GM19455 (cell line): ENCODE measurements around the gene ELAVL1.
"Not testable (repeated sequence)": the region's sequence is repeated elsewhere in the genome, so short reads cannot be mapped to it uniquely, and the experiment has no call there.

ENCODE experiments used
- ATAC-seq: cut with Tn5 transposase; IDR thresholded peaks from one replicate; pipeline ENCODE4 v1.9.1; 2021; ENCODE audit not compliant: unreplicated experiment

Gene ELAVL1

DNA sequence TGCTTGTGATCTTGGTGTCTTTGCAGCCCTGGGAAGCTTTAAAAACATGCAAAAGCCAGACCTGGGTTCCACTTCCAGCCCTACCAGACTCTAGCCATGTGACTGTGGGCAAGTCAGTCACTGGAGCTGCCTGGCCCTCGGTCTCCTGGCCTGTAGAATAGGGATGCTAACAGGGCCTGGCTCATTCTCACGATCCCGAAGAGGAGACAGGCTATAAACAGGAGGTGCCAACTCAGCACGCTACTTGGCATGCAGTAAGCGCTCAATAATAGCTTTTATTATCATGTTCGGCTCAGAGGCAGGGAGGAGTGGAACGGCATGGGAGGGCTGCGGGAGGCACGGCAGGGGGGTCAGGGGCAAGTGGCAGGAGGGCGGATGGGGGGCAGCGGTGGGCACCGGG lies 81.2 kb downstream of the ELAVL1 start:
- no peak for ATAC-seq

DNA sequence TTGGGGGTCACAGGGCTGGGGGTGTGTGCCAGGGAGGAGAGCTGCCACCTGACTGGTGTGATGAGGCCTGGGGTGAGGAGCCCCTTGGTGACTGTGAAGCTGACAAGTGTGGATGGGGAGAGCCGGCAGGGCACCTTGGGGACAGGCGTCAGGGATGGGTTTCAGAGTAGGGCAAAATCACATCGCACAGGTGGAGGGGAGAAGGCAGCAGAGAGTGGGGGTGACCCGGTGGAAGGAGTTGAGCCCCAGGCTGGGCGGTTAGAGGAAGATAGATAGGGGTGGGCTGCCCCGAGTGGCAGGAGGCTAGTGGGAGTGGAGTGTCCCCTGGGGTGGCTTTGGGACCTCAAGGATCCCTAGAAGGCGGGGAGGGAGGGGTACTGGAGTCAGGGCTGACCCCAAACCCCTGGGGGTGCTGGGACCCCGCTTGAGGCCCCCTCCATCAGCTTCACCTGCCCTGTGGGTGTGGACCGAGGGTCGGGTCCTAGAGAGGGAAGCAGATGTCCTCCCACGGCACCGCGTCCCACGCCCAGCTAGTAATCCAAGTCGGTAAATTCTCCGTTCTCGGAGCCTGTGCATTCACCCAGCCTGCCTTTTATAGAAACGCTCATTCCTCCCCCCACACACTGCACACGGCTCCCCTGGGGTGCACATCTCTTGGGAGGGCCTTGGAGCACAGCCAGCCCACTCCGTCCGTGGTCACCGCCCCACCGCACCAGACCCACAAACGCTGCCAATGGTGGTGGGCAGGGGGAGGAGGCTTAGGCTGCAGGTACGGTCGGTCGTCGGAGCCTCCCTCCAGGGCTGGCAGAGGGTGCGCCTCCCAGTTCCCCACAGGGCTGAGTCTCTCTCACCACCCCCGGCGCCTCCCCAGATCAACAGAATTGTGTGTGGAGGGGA lies 81.9 kb downstream of the ELAVL1 start:
- no peak for ATAC-seq

DNA sequence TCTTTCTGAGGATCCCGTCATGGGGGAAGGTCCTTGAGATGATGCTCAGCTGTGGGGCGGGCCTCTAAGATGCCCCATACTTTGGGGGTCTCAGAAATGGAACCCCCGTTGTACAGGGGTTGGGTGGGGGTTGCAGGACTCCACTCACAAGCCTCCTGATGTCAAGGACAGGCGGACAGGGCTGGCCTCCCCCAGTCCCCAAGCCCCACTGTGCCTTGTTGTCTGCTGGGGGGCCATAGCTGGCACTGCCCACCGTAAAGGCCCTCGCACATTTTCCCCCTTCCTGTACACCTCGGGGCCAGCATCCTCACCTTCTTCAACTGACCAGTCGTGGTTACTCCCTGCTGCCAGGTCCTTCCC lies 82.6 kb downstream of the ELAVL1 start:
- no peak for ATAC-seq

DNA sequence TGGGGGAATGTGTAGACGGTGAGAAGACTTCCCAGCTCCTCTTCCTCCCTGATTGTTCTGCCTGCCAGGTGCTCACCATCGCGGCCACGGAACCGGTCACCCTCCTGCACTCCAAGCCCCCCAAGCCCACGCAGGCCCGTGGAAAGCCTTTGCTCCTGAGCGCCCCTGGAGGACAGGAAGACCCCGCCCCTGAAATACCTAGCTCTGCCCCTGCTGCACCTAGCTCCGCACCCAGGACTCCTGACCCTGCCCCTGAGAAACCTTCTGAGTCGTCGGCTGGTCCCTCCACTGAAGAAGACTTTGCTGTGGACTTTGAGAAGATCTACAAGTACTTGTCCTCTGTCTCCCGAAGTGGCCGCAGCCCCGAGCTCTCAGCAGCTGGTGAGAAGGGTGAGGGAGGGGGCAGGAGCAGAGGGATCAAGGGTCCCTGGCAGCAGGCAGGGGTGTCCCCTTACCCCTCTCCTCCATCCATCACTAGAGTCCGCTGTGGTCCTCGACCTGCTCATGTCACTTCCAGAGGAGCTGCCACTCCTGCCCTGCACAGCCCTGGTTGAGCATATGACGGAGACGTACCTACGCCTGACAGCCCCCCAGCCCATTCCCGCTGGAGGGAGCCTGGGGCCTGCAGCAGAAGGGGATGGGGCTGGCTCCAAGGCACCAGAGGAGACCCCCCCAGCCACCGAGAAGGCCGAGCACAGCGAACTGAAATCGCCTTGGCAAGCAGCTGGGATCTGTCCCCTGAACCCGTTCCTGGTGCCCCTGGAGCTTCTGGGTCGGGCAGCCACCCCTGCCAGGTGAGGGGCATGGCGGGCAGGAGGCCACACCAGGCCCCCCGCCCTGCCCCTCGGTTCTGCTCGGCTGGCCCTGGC lies 83.2 kb downstream of the ELAVL1 start:
- ATAC-seq, result no peak

DNA sequence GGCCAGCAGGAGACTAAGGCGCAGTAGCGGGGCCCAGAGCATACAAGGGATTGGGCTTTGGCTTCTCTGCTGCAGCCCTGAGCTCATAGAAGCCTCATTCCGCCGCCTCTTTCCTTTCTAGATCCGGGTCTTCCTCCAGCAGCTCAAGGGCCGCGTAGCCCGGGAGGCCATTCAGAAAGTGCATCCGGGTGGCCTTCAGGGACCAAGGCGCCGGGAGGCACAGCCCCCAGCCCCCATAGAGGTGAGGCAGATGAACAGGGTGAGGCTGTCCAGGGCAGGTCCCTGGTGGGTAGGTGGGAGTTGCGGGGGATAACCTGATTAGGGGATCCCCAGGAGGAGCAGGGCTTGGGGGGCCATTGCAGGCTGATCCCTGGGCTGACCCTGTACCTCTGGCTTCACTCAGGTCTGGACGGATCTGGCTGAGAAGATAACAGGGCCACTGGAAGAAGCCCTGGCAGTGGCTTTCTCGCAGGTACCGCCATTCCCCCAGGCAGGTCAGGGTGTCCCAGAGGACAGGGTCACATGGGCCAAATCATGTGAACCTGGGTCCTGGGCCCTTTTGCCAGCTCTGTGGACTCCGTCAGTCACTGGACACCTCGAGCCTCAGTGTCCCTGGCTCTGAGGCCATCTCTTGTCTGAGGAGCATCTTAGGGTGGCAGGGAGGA lies 84.0 kb downstream of the ELAVL1 start:
- ATAC-seq, result no peak

- ATAC-seq, result peak; percentile 36
Measured at GRCh38 chr19:7920519-7921301, 84.7 kb downstream of the ELAVL1 start.

GRCh38 chr19:7919610-7920518 lies 85.6 kb downstream of the ELAVL1 start, which contains the start of gene SNAPC2:
Gene SNAPC2 (plus strand): TSS chr19:7920338. CDS start chr19:7920367, 29 bp downstream.
- ATAC-seq, result peak; percentile 62

- no peak for ATAC-seq
Measured at GRCh38 chr19:7918615-7919421, 86.6 kb downstream of the ELAVL1 start.

DNA sequence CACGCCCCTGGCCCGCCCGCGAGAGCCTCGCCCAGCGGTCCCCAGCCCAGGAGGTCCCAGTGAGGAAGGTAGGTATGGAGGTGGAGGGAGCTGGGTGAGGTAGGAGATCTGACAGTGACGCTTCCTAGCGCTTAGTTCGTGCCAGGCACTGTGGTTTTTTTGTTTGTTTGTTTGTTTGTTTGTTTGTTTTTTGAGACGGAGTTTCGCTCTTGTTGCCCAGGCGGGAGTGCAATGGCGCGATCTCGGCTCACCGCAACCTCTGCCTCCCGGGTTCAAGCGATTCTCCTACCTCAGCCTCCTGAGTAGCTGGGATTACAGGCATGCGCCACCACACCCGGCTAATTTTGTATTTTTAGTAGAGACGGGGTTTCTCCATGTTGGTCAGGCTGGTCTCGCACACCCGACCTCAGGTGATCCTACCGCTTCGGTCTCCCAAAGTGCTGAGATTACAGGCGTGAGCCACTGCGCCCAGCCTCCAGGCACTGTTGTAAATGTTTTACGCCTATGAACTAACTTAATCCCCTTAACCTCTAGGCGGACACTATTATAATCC lies 87.3 kb downstream of the ELAVL1 start:
- ATAC-seq, result not testable (repeated sequence)

- ATAC-seq, result no peak
Measured at GRCh38 chr19:7917267-7918061, 88.0 kb downstream of the ELAVL1 start.

- no peak for ATAC-seq
Measured at GRCh38 chr19:7916955-7917266, 88.5 kb downstream of the ELAVL1 start.

DNA sequence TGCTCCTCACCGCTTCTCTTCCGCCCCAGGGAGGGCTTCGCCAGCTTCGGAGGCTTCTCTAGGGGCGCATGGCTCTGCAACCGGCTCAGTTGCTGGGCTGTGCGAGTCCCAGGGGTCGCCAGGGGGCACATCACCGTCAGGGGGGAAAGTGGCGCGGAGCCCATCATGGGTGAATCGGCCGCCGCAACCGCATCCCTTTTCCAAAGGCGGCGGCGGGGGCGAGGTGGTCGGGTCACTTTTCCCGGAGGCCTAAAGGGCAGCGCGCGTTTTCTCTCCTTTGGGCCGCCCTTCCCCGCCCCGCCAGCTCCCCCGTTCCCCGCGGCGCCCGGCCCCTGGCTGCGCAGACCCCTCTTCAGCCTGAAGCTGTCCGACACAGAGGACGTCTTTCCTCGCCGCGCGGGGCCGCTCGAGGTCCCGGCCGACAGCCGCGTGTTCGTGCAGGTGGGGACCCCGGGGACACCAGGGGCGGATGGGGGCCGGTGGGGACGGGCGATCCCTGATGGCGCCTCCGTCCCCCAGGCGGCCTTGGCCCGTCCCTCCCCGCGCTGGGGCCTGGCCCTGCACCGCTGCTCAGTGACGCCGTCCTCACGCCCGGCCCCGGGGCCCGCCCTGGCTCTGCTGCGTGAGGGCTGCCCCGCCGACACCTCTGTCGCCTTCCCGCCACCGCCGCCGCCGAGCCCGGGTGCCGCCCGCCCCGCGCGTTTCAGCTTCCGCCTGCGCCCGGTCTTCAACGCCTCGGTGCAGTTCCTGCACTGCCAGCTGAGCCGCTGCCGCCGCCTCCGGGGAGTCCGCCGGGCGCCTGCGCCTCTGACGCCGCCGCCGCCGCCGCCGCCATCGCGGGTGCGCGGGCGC lies 89.1 kb downstream of the ELAVL1 start:
- ATAC-seq, result no peak

DNA sequence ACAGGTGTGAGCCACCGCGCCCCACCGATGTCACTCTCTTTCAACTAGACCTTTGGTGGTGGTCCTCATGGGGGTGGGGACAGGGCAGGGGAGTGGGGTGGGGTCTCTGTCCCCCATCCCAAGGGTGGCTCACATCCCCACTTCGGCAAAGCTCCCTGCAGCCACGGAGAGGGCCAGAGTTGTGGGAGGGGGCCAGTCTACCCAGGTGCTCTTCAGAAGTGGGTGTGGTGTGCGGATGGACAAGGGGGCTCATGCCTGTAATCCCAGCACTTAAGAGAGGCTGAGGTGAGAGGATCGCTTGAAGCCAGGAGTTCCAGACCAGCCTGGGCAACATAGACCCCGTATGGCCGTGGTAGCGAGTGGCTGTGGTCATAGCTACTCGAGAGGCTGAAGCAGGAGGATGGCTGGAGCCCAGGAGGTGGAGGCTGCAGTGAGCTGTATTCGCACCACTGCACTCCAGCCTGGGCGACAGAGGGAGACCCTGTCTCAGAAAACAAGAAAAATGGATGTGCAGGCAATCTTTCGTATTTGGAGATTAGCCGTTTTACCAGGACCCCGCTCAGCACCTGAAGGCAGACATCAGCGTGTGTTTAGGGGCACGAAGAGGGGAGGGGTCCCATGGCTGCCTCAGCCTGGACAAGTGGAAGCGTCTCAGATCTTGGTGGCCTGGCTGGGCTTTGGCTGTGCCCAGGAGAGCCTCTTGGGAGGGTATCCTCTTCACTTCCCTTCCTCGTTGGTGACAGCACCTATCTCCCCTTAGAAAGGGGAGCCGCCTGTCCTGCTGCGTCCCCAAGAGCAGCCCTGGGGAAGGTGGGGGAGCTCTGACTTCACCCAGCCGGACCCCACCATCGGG lies 90.0 kb downstream of the ELAVL1 start:
- ATAC-seq, result no peak

DNA sequence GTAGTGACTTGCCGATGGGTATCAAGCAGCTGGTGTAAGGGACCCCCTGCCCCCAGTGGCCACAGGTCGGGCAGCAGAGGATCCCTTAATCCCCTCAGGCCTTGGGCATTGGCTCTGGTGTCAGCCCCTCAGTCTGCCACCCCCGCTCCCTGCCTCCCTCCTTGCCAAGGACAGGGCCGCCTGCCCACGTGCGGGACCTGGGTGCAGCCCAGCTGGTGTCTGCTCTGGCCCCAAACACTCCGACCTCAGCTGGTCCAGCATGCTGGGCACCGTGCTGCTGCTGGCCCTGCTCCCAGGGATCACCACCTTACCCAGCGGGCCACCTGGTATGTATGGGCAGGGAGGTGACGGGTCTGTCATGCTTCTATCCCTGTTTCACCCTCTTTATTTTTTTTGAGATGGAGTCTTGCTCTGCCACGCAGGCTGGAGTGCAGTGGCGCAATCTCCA lies 90.8 kb downstream of the ELAVL1 start, which contains the start of gene TGFBR3L:
TSS of gene TGFBR3L (plus strand) at position 233 of the 448 bp plus-strand sequence.
- ATAC-seq, result no peak

- no peak for ATAC-seq
Measured at GRCh38 chr19:7914099-7914498, 91.3 kb downstream of the ELAVL1 start.

- no peak for ATAC-seq
Measured at GRCh38 chr19:7913652-7914051, 91.8 kb downstream of the ELAVL1 start.
